ENCODE results near the gene ADAMTSL2. TPM values are rescaled to one million over a fixed set of nuclear protein-coding genes. Genes with fewer than 3 reads are reported as not detected.

Gene ADAMTSL2
- total and polyA plus RNA-seq, 2 of the 13 experiments (the other 11 are each of a cell fraction or from before 2014, with no cell fraction given) = 1.9 to 3.8 TPM

DNA sequence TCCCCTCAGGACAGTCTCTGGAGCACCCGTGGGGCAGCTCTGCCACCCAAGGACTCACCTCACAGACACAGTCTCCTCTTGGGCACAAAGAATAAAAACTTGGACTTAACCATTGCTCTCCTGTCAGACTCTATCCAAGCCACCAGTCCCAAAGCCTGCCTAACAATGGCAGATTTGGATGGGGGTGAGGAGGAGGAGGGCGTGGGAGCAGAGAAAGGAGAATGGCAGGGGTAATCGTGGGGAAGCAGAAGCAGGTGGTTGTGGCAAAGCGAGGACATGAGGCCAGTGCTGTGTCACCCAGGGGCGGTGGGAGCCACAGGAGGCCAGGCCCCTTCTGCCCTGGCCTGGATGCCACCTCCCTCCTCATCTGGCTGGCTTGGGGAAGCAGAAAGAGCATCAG lies 80.2 kb downstream of the ADAMTSL2 start:
- 36% methylated on average over 5 of the region's 5 CpGs for WGBS (ENCODE audit: low lambda C conversion rate)
- ChIA-PET POLR2A (no interaction called here), CTCF (ENCODE audit: low intra/inter-chr PET ratio, low total read pairs) (no interaction called here)
- TF ChIP-seq ZNF549 (CRISPR knock-in tag; IDR thresholded peaks at IDR 0.05) = no peak
- TF ChIP-seq NFYB (CRISPR knock-in tag; IDR thresholded peaks at IDR 0.05) = no peak
- TF ChIP-seq CHD2 (IDR thresholded peaks at IDR 0.05; ENCODE audit: low read depth, low read length) = no peak
- TF ChIP-seq, protein P1, sequence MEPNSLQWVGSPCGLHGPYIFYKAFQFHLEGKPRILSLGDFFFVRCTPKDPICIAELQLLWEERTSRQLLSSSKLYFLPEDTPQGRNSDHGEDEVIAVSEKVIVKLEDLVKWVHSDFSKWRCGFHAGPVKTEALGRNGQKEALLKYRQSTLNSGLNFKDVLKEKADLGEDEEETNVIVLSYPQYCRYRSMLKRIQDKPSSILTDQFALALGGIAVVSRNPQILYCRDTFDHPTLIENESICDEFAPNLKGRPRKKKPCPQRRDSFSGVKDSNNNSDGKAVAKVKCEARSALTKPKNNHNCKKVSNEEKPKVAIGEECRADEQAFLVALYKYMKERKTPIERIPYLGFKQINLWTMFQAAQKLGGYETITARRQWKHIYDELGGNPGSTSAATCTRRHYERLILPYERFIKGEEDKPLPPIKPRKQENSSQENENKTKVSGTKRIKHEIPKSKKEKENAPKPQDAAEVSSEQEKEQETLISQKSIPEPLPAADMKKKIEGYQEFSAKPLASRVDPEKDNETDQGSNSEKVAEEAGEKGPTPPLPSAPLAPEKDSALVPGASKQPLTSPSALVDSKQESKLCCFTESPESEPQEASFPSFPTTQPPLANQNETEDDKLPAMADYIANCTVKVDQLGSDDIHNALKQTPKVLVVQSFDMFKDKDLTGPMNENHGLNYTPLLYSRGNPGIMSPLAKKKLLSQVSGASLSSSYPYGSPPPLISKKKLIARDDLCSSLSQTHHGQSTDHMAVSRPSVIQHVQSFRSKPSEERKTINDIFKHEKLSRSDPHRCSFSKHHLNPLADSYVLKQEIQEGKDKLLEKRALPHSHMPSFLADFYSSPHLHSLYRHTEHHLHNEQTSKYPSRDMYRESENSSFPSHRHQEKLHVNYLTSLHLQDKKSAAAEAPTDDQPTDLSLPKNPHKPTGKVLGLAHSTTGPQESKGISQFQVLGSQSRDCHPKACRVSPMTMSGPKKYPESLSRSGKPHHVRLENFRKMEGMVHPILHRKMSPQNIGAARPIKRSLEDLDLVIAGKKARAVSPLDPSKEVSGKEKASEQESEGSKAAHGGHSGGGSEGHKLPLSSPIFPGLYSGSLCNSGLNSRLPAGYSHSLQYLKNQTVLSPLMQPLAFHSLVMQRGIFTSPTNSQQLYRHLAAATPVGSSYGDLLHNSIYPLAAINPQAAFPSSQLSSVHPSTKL (CRISPR knock-in tag; IDR thresholded peaks at IDR 0.05) = no peak
- TF ChIP-seq GABPB1 (CRISPR knock-in tag; IDR thresholded peaks at IDR 0.05) = no peak
- TF ChIP-seq ZNF749 (CRISPR knock-in tag; IDR thresholded peaks at IDR 0.05; ENCODE audit: borderline replicate concordance) = no peak
- TF ChIP-seq STAG1 (CRISPR knock-in tag; IDR thresholded peaks at IDR 0.05) = no peak
- TF ChIP-seq ZNF383 (CRISPR knock-in tag; IDR thresholded peaks at IDR 0.05; ENCODE audit: borderline replicate concordance) = no peak
- TF ChIP-seq, protein P2, sequence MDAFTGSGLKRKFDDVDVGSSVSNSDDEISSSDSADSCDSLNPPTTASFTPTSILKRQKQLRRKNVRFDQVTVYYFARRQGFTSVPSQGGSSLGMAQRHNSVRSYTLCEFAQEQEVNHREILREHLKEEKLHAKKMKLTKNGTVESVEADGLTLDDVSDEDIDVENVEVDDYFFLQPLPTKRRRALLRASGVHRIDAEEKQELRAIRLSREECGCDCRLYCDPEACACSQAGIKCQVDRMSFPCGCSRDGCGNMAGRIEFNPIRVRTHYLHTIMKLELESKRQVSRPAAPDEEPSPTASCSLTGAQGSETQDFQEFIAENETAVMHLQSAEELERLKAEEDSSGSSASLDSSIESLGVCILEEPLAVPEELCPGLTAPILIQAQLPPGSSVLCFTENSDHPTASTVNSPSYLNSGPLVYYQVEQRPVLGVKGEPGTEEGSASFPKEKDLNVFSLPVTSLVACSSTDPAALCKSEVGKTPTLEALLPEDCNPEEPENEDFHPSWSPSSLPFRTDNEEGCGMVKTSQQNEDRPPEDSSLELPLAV (CRISPR knock-in tag; conservative IDR thresholded peaks at IDR 0.05; ENCODE audit: low read depth) = no peak
- no peak for TF ChIP-seq HNRNPK (IDR thresholded peaks at IDR 0.05; ENCODE audit: low read depth, low read length, poor library complexity, severe bottlenecking)
- no peak for TF ChIP-seq SMAD3 (CRISPR knock-in tag; IDR thresholded peaks at IDR 0.05)
- no peak for TF ChIP-seq ZNF737 (CRISPR knock-in tag; IDR thresholded peaks at IDR 0.05; ENCODE audit: borderline replicate concordance)
- TF ChIP-seq WIZ (CRISPR knock-in tag; IDR thresholded peaks at IDR 0.05) = no peak
- no peak for TF ChIP-seq FOSL2 (CRISPR knock-in tag; IDR thresholded peaks at IDR 0.05)
- TF ChIP-seq CBX2 (IDR thresholded peaks at IDR 0.05; ENCODE audit: low read depth, low read length) = no peak
- no peak for TF ChIP-seq CBX2 (CRISPR knock-in tag; IDR thresholded peaks at IDR 0.05; ENCODE audit: low read depth)
- Histone ChIP-seq H3K36me3 (replicated peaks in 1 of 2; ENCODE audit: control insufficient read depth in 1 of 2, insufficient read depth in 2 of 2, low read length in 2 of 2) (no peaks in the 10 kb centered on the region), H3K27ac (ENCODE audit: extremely low read length, insufficient read depth, low read length) (no peak overlapping the region), H2AFZ (ENCODE audit: low read length) (no peak overlapping the region), H3K4me1 (ENCODE audit: insufficient read depth, low read length) (no peaks in the 10 kb centered on the region), H3K27me3 (ENCODE audit: control insufficient read depth in 1 of 2, insufficient read depth in 2 of 2, low read length in 2 of 2) (peaks cover 5 to 76% of the 10 kb centered on the region in 2 experiments), H3K9ac (ENCODE audit: insufficient read depth, low read depth, low read length) (no peak overlapping the region), H3K9me3 (ENCODE audit: low read length) (no peaks in the 10 kb centered on the region), H4K20me1 (ENCODE audit: insufficient read depth, low read length) (0 out of 2 replicates have a peak, but pooled peaks cover 3% of the 10 kb centered on the region), H3K4me2 (ENCODE audit: low read depth, low read length) (no peak overlapping the region), H3K79me2 (ENCODE audit: insufficient read depth, low read length) (no peaks in the 10 kb centered on the region), H3K4me3 (replicated peaks in 1 of 3; ENCODE audit: insufficient read depth in 1 of 3, low read depth in 2 of 3, low read length in 3 of 3) (no peak overlapping the region)
- intact Hi-C loops (cut with micrococcal nuclease; ENCODE audit: unreplicated experiment) (no loop called here), in situ Hi-C loops (cut with HindIII; ENCODE audit: extremely low pct_ligation_motif_present, low pct_unique_long_range_greater_than_20kb) (no loop called here)
- ATAC-seq (no peak), DNase-seq (ENCODE audit: low spot score) (no peak), FAIRE-seq (no peak)
- no TSS peak for BruUV-seq (replicated peaks)
